ENCODE data around the gene CSGALNACT2.

- TF ChIP-seq EZH2phosphoT487 (IDR thresholded peaks at IDR 0.05; ENCODE audit: low read depth, severe bottlenecking, unreplicated experiment) = no peak
- TF ChIP-seq, protein P1, sequence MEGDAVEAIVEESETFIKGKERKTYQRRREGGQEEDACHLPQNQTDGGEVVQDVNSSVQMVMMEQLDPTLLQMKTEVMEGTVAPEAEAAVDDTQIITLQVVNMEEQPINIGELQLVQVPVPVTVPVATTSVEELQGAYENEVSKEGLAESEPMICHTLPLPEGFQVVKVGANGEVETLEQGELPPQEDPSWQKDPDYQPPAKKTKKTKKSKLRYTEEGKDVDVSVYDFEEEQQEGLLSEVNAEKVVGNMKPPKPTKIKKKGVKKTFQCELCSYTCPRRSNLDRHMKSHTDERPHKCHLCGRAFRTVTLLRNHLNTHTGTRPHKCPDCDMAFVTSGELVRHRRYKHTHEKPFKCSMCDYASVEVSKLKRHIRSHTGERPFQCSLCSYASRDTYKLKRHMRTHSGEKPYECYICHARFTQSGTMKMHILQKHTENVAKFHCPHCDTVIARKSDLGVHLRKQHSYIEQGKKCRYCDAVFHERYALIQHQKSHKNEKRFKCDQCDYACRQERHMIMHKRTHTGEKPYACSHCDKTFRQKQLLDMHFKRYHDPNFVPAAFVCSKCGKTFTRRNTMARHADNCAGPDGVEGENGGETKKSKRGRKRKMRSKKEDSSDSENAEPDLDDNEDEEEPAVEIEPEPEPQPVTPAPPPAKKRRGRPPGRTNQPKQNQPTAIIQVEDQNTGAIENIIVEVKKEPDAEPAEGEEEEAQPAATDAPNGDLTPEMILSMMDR (IDR thresholded peaks at IDR 0.05; ENCODE audit: poor library complexity) = no peak
These were observed 72.3 kb downstream of the CSGALNACT2 start for GRCh38 chr10:43210556-43210955.
